ENCODE results near the gene ETNPPL.

Gene ETNPPL

GRCh38 chr4:108742451-108743420 is 20.1 kb downstream of the ETNPPL start:
- no peaks in the 10 kb centered on the region for H3K36me3 Mint-ChIP-seq (ENCODE audit: low read depth)
- H3K4me3 Mint-ChIP-seq, result no peak overlapping the region
- TF ChIP-seq CTCF (IDR thresholded peaks at IDR 0.05; ENCODE audit: unreplicated experiment in 3 of 3), result no peak
- H3K27ac Mint-ChIP-seq, result no peak overlapping the region
- no peaks in the 10 kb centered on the region for H3K9me3 Mint-ChIP-seq
- H3K27me3 Mint-ChIP-seq (ENCODE audit: low read depth), result no peaks in the 10 kb centered on the region
- no peaks in the 10 kb centered on the region for H3K4me1 Mint-ChIP-seq

GRCh38 chr4:108738003-108738706 is 24.7 kb downstream of the ETNPPL start:
- Mint-ChIP-seq H3K36me3 (ENCODE audit: low read depth) (no peaks in the 10 kb centered on the region), H3K27ac (no peak overlapping the region), H3K4me3 (no peak overlapping the region), H3K4me1 (no peaks in the 10 kb centered on the region), H3K9me3 (no peaks in the 10 kb centered on the region), H3K27me3 (ENCODE audit: low read depth) (no peaks in the 10 kb centered on the region)
- no peak for TF ChIP-seq CTCF (IDR thresholded peaks at IDR 0.05; ENCODE audit: unreplicated experiment in 3 of 3)

GRCh38 chr4:108731006-108731405 is 31.8 kb downstream of the ETNPPL start:
- Mint-ChIP-seq H3K27me3 (ENCODE audit: low read depth) (no peaks in the 10 kb centered on the region), H3K9me3 (peaks cover 13% of the 10 kb centered on the region), H3K4me3 (no peak overlapping the region), H3K27ac (no peak overlapping the region), H3K4me1 (no peaks in the 10 kb centered on the region), H3K36me3 (ENCODE audit: low read depth) (no peaks in the 10 kb centered on the region)
- no peak for TF ChIP-seq CTCF (IDR thresholded peaks at IDR 0.05; ENCODE audit: unreplicated experiment in 3 of 3)

- Mint-ChIP-seq H3K27me3 (ENCODE audit: low read depth) (no peaks in the 10 kb centered on the region), H3K27ac (no peak overlapping the region), H3K9me3 (peaks cover 13% of the 10 kb centered on the region), H3K4me3 (no peak overlapping the region), H3K36me3 (ENCODE audit: low read depth) (no peaks in the 10 kb centered on the region), H3K4me1 (no peaks in the 10 kb centered on the region)
- no peak for TF ChIP-seq CTCF (IDR thresholded peaks at IDR 0.05; ENCODE audit: unreplicated experiment in 3 of 3)
Observed at GRCh38 chr4:108730579-108730978, 32.3 kb downstream of the ETNPPL start.

- no peaks in the 10 kb centered on the region for H3K4me1 Mint-ChIP-seq
- TF ChIP-seq CTCF (IDR thresholded peaks at IDR 0.05; ENCODE audit: unreplicated experiment in 3 of 3), result no peak
- H3K27ac Mint-ChIP-seq, result no peak overlapping the region
- H3K36me3 Mint-ChIP-seq (ENCODE audit: low read depth), result no peaks in the 10 kb centered on the region
- no peaks in the 10 kb centered on the region for H3K27me3 Mint-ChIP-seq (ENCODE audit: low read depth)
- H3K9me3 Mint-ChIP-seq, result peaks cover 16% of the 10 kb centered on the region
- H3K4me3 Mint-ChIP-seq, result no peak overlapping the region
Observed at GRCh38 chr4:108729731-108730130, 33.1 kb downstream of the ETNPPL start.

Data from nephron (organoid).